Measurements from ENCODE around the gene THRA. TPM values are rescaled to one million over a fixed set of nuclear protein-coding genes. Genes with fewer than 3 reads are reported as not detected.
A peak's percentile ranks its signal among the peaks of the same experiment; 100 is the strongest.

Gene THRA
- total and polyA plus RNA-seq, 9 donors, result 57.3 to 75.2 (median 63.8) TPM

DNA sequence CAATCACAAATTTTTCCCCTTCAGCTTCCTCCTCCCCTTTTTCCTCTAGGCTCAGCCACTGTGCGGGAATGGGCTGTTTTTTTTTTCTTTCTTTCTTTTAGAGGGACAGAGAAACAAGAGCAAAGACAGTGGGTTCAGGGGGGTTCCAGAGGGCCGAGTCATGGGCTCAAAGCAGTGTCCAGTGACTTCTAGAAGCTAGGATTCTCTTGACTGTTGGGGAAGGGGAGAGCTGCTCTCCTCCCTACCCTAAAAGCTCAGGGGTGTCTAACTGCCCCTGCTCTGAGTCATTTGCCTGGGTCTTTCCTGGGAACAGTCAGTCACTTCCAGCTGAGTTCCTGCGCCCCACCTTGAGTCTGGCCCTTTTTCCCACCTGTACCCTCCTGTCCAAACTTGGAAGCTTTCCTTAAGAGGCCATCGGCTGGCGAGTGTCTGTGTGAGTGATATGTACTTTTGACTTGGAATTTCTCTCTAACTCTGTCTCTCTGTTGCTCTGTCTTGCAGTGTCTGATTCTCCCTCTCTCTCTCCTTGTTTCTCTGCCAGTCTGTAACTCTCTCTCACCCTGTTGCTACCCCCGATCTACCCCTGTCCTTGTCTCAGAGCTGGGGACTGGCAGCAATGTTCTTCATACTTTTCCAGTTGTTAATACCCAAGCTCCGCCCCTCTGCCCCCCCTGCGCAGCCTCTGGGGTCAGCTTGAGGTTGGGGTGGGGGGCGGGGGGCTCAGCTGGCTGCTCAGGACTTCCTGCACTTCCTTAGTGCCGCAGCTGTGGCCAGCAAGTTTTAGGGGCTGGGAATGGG lies 2.4 kb downstream of the THRA start:
- Histone ChIP-seq H3K27me3 (ENCODE audit: control insufficient read depth, insufficient read depth, low read length) (no peaks in the 10 kb centered on the region), H3K27ac (ENCODE audit: low read length) (peak overlapping the region; percentile 87), H3K36me3 (ENCODE audit: control insufficient read depth, insufficient read depth, low read length) (peaks cover 7% of the 10 kb centered on the region), H3K4me3 (ENCODE audit: low read length) (peak overlapping the region; percentile 99), H3K9me3 (replicated peaks; ENCODE audit: control insufficient read depth, low read depth, low read length) (no peaks in the 10 kb centered on the region), H3K4me1 (ENCODE audit: control insufficient read depth, insufficient read depth, low read length) (peaks cover 74% of the 10 kb centered on the region)
- peak; percentile 86 for DNase-seq
- WGBS (ENCODE audit: insufficient coverage), result 0% methylated on average over 1 of the region's 10 CpGs

- Histone ChIP-seq H3K4me3 (ENCODE audit: low read length) (peak overlapping the region; percentile 99), H3K27ac (ENCODE audit: low read length) (peak overlapping the region; percentile 87), H3K9me3 (replicated peaks; ENCODE audit: control insufficient read depth, low read depth, low read length) (no peaks in the 10 kb centered on the region), H3K27me3 (ENCODE audit: control insufficient read depth, insufficient read depth, low read length) (no peaks in the 10 kb centered on the region), H3K36me3 (ENCODE audit: control insufficient read depth, insufficient read depth, low read length) (peaks cover 7% of the 10 kb centered on the region), H3K4me1 (ENCODE audit: control insufficient read depth, insufficient read depth, low read length) (peaks cover 82% of the 10 kb centered on the region)
- WGBS (ENCODE audit: insufficient coverage), result 19% methylated on average over 5 of the region's 11 CpGs
- peak; percentile 69 for DNase-seq
Measured at GRCh38 chr17:40065769-40066510, 3.2 kb downstream of the THRA start.

DNA sequence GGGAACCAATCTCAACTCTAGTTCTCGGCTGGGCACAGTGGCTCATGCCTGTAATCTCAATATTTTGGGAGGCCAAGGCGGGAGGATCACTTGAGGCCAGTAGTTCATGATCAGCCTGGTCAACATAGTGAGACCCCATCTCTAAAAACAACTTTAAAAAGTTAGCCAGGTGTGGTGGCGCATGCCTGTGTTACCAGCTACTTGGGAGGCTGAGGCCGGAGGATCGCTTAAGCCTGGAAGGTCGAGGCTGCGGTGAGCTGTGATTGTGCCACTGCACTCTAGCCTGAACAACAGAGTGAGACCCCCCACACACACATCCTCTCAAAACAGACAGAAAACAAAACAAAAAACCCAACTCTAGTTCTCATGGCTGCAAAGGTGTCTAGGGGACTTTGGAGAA lies 4.9 kb downstream of the THRA start:
- DNase-seq, result no peak
- Histone ChIP-seq H3K27me3 (ENCODE audit: control insufficient read depth, insufficient read depth, low read length) (no peaks in the 10 kb centered on the region), H3K27ac (ENCODE audit: low read length) (peak overlapping the region; percentile 96), H3K36me3 (ENCODE audit: control insufficient read depth, insufficient read depth, low read length) (peaks cover 7% of the 10 kb centered on the region), H3K4me1 (ENCODE audit: control insufficient read depth, insufficient read depth, low read length) (peaks cover 86% of the 10 kb centered on the region), H3K4me3 (ENCODE audit: low read length) (no peak overlapping the region), H3K9me3 (replicated peaks; ENCODE audit: control insufficient read depth, low read depth, low read length) (no peaks in the 10 kb centered on the region)
- 93% methylated on average over 3 of the region's 7 CpGs for WGBS (ENCODE audit: insufficient coverage)

GRCh38 chr17:40068129-40068581 lies 5.4 kb downstream of the THRA start:
- no peaks in the 10 kb centered on the region for H3K27me3 ChIP-seq (ENCODE audit: control insufficient read depth, insufficient read depth, low read length)
- no peaks in the 10 kb centered on the region for H3K9me3 ChIP-seq (replicated peaks; ENCODE audit: control insufficient read depth, low read depth, low read length)
- peaks cover 91% of the 10 kb centered on the region for H3K4me1 ChIP-seq (ENCODE audit: control insufficient read depth, insufficient read depth, low read length)
- no peak overlapping the region for H3K4me3 ChIP-seq (ENCODE audit: low read length)
- 13% methylated on average over 3 of the region's 4 CpGs for WGBS (ENCODE audit: insufficient coverage)
- H3K27ac ChIP-seq (ENCODE audit: low read length), result peak overlapping the region; percentile 96
- H3K36me3 ChIP-seq (ENCODE audit: control insufficient read depth, insufficient read depth, low read length), result peaks cover 7% of the 10 kb centered on the region
- DNase-seq, result no peak

- no peak for DNase-seq
- Histone ChIP-seq H3K4me1 (ENCODE audit: control insufficient read depth, insufficient read depth, low read length) (peaks cover 94% of the 10 kb centered on the region), H3K4me3 (ENCODE audit: low read length) (peak overlapping the region; percentile 32), H3K36me3 (ENCODE audit: control insufficient read depth, insufficient read depth, low read length) (peaks cover 7% of the 10 kb centered on the region), H3K27ac (ENCODE audit: low read length) (peak overlapping the region; percentile 96), H3K27me3 (ENCODE audit: control insufficient read depth, insufficient read depth, low read length) (no peaks in the 10 kb centered on the region), H3K9me3 (replicated peaks; ENCODE audit: control insufficient read depth, low read depth, low read length) (no peaks in the 10 kb centered on the region)
- whole genome bisulfite sequencing (ENCODE audit: insufficient coverage), result 0% methylated on average over 2 of the region's 5 CpGs
Measured at GRCh38 chr17:40068584-40068916, 5.8 kb downstream of the THRA start.

- peak overlapping the region; percentile 32 for H3K4me3 ChIP-seq (ENCODE audit: low read length)
- H3K9me3 ChIP-seq (replicated peaks; ENCODE audit: control insufficient read depth, low read depth, low read length), result no peaks in the 10 kb centered on the region
- peak; percentile 97 for DNase-seq
- H3K27me3 ChIP-seq (ENCODE audit: control insufficient read depth, insufficient read depth, low read length), result no peaks in the 10 kb centered on the region
- peaks cover 10% of the 10 kb centered on the region for H3K36me3 ChIP-seq (ENCODE audit: control insufficient read depth, insufficient read depth, low read length)
- peaks cover 94% of the 10 kb centered on the region for H3K4me1 ChIP-seq (ENCODE audit: control insufficient read depth, insufficient read depth, low read length)
- WGBS (ENCODE audit: insufficient coverage), result 2% methylated on average over 9 of the region's 14 CpGs
- H3K27ac ChIP-seq (ENCODE audit: low read length), result peak overlapping the region; percentile 96
Measured at GRCh38 chr17:40068917-40069750, 6.4 kb downstream of the THRA start.

- no peaks in the 10 kb centered on the region for H3K9me3 ChIP-seq (replicated peaks; ENCODE audit: control insufficient read depth, low read depth, low read length)
- H3K4me3 ChIP-seq (ENCODE audit: low read length), result peak overlapping the region; percentile 28
- 20% methylated on average over 1 of the region's 14 CpGs for WGBS (ENCODE audit: insufficient coverage)
- H3K4me1 ChIP-seq (ENCODE audit: control insufficient read depth, insufficient read depth, low read length), result peaks cover 94% of the 10 kb centered on the region
- peak overlapping the region; percentile 96 for H3K27ac ChIP-seq (ENCODE audit: low read length)
- H3K36me3 ChIP-seq (ENCODE audit: control insufficient read depth, insufficient read depth, low read length), result peaks cover 18% of the 10 kb centered on the region
- no peaks in the 10 kb centered on the region for H3K27me3 ChIP-seq (ENCODE audit: control insufficient read depth, insufficient read depth, low read length)
- peak; percentile 71 for DNase-seq
Measured at GRCh38 chr17:40069751-40070708, 7.3 kb downstream of the THRA start.

DNA sequence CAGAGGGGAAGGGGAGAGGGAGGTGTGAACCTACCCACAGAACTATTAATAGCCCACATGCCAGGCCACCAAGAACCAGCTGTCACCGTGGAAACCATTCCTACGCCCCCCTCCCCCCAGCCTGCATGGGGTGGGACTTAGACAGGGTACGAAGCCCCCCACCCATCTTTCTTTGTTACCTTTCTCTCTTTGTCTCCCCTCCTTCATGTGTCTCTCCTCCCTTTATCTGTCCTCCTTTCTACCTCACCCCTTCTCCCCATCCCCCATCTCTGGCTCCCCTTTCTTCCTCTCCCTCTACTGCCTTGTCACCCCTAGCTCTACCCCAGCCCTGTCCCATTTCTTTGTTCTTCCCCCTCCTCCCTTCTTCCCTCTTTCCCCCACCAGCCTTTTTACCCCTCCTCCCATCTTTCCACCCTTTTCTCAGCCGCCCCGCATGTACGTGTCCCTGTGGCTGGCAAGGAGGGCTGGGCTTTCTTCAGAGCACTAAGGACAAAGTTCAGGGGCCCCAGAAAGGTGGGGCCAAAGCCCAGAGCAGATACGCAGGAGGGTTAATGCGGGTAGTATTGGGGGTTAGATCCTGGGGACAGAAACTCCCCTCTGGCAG lies 8.0 kb downstream of the THRA start:
- peaks cover 94% of the 10 kb centered on the region for H3K4me1 ChIP-seq (ENCODE audit: control insufficient read depth, insufficient read depth, low read length)
- peak overlapping the region; percentile 11 for H3K4me3 ChIP-seq (ENCODE audit: low read length)
- WGBS (ENCODE audit: insufficient coverage), result 46% methylated on average over 2 of the region's 8 CpGs
- peak; percentile 26 for DNase-seq
- peak overlapping the region; percentile 96 for H3K27ac ChIP-seq (ENCODE audit: low read length)
- no peaks in the 10 kb centered on the region for H3K27me3 ChIP-seq (ENCODE audit: control insufficient read depth, insufficient read depth, low read length)
- peaks cover 24% of the 10 kb centered on the region for H3K36me3 ChIP-seq (ENCODE audit: control insufficient read depth, insufficient read depth, low read length)
- H3K9me3 ChIP-seq (replicated peaks; ENCODE audit: control insufficient read depth, low read depth, low read length), result no peaks in the 10 kb centered on the region

Data from muscle of leg (tissue), 11 donors.